DMS153 treated with DMSO at 0.1 percent for 48 hours (cell line): ENCODE data around the gene FNIP2.
"Not testable (repeated sequence)": the region's sequence is repeated elsewhere in the genome, so short reads cannot be mapped to it uniquely, and the experiment has no call there.

Experiments used
- DNase-seq: peaks from one replicate; lab custom pipeline; 2025; ENCODE audit not compliant: unreplicated experiment; lab: John Stamatoyannopoulos, UW

FNIP2 gene

DNA sequence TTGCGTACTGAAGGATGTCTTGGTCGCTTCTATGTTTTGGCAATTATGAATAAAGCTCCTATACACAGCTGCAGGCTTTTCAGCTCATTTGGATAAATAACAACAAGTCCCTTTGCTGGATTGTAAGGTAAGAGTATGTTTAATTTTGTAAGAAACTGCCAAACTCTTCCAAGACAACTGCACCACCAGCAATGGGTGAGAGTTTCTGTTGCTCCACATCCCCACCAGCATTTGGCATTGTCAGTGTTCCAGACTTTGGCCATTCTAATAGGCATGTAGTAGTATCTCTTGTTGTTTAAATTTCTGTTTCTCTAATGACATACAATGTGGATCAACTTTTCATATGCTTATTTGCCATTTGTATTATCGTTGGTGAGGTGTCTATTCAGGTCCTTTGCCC, 44.3 kb downstream of the FNIP2 start:
- no peak for DNase-seq

- DNase-seq, result no peak
Measured at GRCh38 chr4:158814207-158814606, 45.4 kb downstream of the FNIP2 start.

GRCh38 chr4:158814636-158815330, 46.0 kb downstream of the FNIP2 start:
- DNase-seq, result no peak

DNA sequence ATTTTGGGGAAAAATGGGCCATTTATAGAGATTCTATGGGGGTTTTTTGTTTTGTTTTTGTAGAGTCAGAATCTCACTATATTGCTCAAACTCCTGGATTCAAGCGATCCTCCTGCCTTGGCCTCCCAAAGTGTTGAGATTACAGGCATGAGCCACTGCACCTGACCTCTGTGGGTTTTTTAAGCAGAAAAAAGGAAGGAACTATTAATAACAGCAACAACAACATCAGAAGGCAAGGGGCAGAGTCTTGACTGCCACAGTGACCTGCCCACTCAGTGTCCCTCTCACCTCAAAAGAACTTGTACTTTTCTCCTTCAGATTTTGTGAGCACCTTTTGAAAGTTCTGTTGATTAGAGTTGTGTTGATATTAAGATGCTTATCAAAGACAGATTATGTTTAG, 48.1 kb downstream of the FNIP2 start:
- DNase-seq, result no peak

GRCh38 chr4:158817562-158818296, 48.9 kb downstream of the FNIP2 start:
- DNase-seq, result no peak

DNA sequence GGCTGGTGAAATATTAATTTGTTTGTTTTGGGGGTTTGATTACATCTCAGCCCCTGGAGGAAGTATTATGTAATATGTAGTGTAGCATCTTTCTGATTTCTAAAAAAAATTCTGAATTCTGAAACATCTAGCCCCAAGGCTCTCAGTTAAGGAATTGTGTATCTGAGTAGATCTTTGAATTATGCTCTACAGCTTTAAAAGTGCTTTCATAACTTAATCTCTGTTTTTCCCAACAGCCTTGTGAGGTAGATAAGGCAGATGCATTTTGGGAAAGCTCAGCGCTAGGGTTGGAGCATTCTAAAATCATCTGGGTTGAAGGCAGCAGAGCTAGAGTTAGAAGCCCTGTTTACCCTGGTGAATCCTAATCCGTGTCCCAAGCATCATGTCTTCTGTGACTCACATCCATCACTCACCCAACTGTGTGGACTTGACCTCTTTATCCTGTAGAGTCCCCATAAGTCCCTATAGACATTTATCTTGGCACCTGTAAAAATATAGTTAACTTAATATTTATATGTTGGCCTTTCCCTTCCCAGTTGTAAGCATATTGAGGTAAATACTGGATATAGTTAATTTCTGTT, 49.8 kb downstream of the FNIP2 start:
- no peak for DNase-seq

DNA sequence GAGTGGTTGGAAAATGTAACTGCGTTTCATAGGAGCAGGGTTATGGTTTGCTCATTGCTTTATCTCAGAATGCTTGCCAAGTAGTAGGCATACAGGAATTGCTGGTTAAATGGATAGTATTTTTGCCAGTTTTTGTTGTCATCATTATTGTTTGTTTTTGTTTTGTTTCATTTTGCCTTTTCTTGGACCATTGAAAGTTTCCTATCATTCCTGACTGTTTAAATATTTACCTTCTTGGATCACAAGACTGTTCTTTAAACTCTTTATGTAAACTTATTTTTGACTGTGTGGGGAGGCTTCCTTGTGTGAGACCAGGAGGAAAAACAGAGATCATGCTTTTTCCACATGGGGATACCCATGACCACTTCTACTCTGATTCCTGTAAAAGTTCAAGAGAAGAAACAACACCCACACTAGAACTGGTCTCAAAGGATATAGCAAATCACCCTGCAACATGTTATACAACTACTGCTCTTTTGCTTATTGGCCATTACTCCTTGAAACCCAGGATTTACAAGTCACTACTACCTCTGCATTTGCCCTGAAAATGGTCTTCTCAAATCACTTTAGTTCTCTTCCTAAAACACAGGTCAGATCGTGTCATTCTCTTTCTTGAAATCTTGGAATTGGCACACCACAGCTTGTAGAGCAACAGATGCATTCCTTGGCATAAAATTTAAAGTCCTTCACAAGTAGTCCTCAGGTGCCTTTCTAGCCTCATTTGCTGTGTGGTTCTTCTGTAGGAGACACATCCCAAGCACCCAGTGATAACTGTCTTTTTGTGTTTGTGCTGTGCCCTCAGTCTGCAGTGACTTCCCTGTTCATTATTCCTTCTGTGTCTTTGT, 51.3 kb downstream of the FNIP2 start:
- DNase-seq, result no peak

DNA sequence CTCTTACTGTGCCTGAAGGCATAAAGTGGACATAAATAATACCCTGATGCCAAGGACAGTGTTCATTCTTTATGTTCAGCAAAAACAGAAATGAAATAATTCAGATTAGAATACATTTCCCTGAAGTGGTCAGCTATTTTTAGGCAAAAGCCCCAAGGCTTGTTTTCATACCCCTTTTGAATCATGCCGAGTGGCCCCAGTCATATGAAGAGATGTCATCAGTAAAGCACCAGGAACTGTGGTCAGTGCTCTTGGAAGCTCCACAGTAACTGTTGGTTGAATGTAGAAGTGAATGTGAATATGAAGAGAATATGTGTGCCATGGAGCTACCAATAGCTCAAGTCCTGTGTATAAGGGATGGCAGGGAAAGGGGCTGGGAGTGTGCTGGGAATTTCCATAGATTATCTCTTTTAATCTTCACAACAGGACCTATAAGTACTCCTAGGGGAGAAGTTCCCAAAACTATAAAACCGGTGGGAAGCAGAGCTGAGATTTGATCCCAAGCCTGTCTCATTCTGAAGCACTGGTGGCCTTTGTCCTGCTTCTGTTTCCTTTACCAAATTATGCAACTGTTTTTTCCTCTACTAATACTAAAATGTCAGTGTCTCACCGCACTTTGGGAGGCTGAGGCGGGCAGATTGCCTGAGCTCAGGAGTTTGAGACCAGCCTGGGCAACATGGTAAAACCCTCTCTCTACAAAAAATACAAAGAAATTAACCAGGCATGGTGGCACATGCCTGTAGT, 52.6 kb downstream of the FNIP2 start:
- DNase-seq, result no peak

DNA sequence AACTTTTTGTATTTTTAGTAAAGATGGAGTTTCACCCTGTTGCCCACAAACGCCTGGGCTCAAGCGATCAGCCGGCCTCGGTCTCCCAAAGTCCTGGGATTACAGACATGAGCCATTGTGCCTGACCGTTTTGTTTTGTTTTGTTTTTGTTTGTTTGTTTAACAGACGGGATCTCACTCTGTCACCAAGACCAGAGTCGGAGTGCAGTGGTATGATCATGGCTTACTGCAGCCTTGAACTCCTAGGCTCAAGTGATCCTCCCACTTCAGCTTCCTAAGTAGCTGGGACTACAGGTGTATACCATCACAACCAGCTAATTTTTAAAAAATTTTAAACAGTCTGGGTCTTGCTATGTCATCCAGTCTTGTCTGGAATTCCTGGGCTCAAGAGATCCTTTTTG, 53.5 kb downstream of the FNIP2 start:
- DNase-seq, result no peak

DNA sequence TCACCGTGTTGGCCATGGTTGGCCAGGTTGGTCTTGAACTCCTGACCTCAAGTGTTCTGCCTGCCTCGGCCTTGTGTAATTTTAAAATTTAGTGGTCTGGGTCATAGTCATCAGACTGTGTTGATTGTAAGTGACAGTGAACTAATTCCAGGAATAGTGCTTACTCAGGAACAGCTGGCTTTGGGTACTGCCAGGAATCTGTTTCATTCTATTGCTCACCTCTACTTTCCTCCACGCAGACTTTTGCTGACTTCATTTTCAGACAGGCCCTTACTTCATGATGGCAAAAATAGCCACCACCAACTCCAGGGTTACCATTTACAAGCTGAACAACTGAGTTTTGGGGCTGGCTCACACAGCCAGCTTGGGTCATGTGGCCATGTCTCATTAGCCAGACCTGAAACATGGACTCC, 54.6 kb downstream of the FNIP2 start:
- no peak for DNase-seq

DNA sequence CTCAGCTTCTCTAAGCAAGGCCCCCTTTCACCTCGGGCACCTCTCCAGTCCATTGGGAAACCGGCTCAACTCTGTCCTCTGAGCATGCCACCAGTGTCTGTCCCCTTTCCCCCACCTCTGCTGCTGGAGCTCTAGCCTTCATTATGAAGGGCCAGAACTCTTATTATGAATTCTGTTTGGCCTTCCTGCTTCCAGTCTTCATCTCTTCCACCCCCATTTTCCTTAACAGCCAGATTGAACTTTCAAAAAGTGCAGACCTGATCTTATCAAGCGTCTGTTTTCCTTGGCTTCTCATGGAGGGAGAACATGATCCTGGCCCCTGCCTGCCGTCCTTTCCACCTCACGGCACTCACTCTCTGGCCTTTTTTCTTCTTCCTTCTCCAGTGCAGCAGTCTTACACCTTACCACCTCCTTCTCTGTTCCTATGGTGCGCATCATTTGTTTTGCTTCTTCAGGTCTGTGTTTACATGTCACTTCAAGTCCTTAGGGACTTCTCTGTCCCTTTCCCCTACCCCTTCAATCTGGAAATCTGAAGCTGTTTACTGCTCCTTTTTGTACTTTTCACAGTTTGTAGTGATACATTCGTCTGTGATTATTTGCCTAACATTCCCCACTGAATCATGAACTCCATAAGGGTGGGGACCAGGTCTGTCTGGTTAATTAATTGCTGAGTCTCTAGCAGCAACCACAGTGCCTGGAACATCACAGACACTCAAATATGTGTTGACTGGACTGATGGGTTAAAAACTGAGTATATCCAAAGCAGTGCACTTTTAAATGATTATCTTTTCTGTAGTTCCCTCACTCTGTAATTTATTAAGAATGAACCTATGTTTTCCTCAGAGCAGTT, 55.8 kb downstream of the FNIP2 start:
- no peak for DNase-seq

DNA sequence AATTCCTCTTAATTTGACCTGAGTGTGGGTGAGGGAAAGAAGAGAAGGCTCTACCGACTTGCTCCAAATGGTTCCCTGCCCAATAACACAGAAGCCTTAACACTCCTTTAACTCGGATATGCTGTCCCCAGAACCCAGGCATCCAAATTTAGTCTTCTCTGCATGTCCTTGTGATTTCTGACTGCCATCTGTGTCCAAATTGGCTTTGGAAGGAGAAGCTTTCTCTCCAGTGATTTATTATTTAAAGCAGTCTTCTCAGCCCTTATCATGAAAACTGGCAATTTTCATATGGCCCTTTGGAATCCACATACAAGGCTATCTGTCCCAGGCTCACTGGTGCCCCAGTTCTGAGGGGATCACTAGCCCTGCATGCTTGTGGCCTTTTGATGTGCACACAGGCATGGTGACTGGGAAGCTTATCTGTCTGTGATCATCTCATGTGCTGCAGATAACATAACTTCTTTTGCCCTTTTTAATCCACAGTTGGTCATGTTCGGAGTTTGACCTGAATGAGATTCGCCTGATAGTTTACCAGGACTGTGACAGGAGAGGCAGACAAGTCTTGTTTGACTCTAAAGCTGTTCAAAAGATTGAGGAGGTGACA, 56.7 kb downstream of the FNIP2 start:
- DNase-seq, result no peak

DNA sequence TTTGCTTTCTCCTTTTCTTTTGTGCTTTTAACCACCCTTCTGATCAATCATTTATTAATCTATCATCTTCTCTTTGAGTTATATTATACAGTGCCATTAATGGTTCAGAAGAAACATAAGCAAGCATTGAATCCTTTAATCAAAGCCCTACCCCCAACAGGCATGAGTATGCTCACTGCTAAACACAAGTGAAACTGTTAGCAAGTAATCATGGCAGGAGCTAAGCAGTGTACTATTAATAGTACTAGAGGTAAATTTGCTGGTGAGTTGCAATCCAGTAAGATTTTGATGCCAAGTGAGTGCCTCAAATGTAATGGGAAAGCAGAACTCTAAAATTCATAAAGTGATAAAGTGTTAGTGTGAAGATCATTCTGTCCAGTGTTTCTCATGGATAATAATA, 57.2 kb downstream of the FNIP2 start:
- DNase-seq, result no peak

GRCh38 chr4:158826882-158827281, 58.1 kb downstream of the FNIP2 start:
- peak; percentile 14 for DNase-seq

DNA sequence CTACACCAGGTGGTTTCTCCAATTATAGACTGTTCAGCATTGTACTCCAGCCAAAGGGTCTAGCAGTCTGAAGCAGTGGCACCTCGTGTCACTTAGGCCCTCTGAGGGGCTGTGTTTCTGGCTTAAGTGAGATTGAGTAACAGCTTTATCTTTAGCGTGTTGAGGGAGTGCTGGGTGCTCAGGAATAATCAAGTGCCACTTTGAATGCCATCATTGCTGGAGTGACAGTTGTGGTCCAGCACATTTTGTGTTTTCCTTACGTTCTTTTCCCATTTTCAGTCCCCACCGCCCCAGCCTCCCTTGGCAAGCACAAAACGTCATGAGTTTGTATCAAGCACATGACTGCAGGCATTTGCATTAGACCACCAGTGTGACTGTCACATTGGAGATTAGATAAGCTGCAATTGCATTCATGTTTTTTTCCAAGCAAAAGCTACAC, 58.7 kb downstream of the FNIP2 start:
- no peak for DNase-seq

- DNase-seq, result not testable (repeated sequence)
Measured at GRCh38 chr4:158828151-158828550, 59.3 kb downstream of the FNIP2 start.

- DNase-seq, result no peak
Measured at GRCh38 chr4:158829254-158829653, 60.4 kb downstream of the FNIP2 start.

DNA sequence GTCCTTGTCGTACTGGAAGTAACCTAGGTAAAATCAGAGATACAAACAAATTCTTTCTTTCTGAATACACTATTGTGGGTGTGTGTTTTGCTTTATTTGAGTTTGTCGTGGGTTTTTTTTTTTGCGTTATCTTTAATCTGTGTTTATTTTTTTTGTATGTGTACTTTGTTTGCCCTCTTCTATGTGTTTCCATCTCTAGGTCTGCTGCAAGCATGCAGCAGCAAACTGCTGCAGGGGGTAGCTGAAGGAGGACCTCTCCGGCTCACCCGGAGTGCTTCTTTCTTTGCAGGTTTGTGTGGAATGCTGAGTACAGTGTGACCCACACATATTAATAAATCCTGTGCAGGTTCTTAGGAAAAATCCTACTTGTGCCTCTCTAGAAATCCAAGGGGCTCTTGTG, 64.8 kb downstream of the FNIP2 start:
- no peak for DNase-seq

GRCh38 chr4:158835226-158836001, 66.6 kb downstream of the FNIP2 start:
- DNase-seq, result no peak
